IPS-18a (cell line): ENCODE data around the gene DMRTC1.
"Not testable (repeated sequence)": the region's sequence is repeated elsewhere in the genome, so short reads cannot be mapped to it uniquely, and the experiment has no call there.

Source experiments
- H3K27ac ChIP-seq: one replicate; pipeline ENCODE4 v1.5.1; 2013; ENCODE audit warnings: low read length
- H3K27me3 ChIP-seq: one replicate; pipeline ENCODE4 v1.6.1; 2013; ENCODE audit warnings: mild to moderate bottlenecking, low read length; ENCODE audit not compliant: control insufficient read depth, insufficient read depth
- H3K36me3 ChIP-seq: one replicate; pipeline ENCODE4 v1.6.1; 2013; ENCODE audit warnings: low read depth, low read length; ENCODE audit not compliant: control insufficient read depth
- H3K4me1 ChIP-seq: one replicate; pipeline ENCODE4 v1.6.1; 2013; ENCODE audit warnings: low read depth, low read length; ENCODE audit not compliant: control insufficient read depth
- H3K4me3 ChIP-seq: one replicate; pipeline ENCODE4 v1.5.1; 2013; ENCODE audit warnings: low read length
- H3K9ac ChIP-seq: one replicate; pipeline ENCODE4 v1.6.1; 2013; ENCODE audit warnings: mild to moderate bottlenecking, low read length, moderate library complexity
- H3K9me3 ChIP-seq: one replicate; pipeline ENCODE4 v1.6.1; 2013; ENCODE audit warnings: low read depth, low read length; ENCODE audit not compliant: control insufficient read depth

DMRTC1 gene

DNA sequence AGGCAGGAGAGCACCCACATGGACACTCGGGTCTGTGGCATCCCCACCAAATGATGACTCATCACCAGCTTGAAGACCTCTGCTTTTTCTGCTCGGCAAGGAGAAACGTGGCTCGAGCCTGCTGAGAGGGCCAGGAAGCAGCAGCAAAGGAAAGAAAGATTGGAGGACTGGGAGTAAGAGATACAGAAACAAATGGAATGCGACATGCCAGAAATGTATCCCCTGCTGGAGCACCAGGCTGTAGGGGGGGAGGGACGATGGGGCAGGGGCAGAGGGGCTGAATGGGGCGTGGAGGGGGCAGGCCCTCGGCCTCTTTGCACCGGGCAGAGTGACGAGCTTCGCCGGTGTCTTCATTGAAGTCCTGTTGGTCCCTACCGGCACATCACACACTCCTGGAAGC is 31.3 kb downstream of the DMRTC1 start, which contains the start of gene FAM236C:
TSS of gene FAM236C (plus strand) at position 301 of the 400 bp plus-strand sequence. CDS start 100 bp downstream, outside the sequence.
- not testable (repeated sequence) for H3K4me3 ChIP-seq, H3K27ac ChIP-seq, H3K9me3 ChIP-seq, H3K27me3 ChIP-seq, H3K36me3 ChIP-seq, H3K4me1 ChIP-seq, H3K9ac ChIP-seq

DNA sequence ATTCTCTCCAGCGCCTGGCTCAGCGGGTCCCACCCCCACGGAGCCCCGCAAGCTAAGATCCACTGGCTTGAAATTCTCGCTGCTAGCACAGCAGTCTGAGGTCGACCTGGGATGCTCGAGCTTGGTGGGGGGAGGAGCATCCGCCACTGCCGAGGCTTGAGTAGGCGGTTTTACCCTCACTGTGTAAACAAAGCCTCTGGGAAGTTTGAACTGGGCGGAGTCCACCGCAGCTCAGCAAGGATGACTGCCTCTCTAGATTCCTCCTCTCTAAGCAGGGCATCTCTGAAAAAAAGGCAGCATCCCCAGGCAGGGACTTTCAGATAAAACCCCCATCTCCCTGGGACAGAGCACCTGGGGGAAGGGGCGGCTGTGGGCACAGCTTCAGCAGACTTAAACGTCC is 53.9 kb downstream of the DMRTC1 start:
- not testable (repeated sequence) for H3K4me1 ChIP-seq, H3K36me3 ChIP-seq, H3K27ac ChIP-seq, H3K9me3 ChIP-seq, H3K9ac ChIP-seq, H3K27me3 ChIP-seq, H3K4me3 ChIP-seq

DNA sequence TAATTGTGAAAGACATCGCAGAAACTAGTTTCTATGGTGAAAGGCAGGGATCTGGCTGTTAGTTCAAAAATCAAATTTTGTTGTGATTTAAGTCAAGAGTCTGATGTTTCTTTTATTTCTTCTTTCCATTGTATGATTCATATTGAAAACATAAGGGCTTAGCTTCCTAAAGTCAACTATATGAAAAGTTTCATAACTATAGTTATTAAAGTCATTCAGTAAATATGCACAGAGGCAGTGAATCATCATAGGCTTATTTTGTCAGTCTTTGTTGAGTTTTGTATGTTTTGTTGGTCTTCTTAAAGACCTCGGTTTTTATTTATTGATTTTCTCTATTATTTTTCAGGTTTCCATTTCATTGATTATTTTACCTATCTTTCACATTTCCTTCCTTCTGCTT is 60.7 kb downstream of the DMRTC1 start:
- H3K36me3 ChIP-seq, H3K27ac ChIP-seq, H3K4me3 ChIP-seq, H3K9ac ChIP-seq, H3K4me1 ChIP-seq, H3K9me3 ChIP-seq, H3K27me3 ChIP-seq: not testable (repeated sequence)

DNA sequence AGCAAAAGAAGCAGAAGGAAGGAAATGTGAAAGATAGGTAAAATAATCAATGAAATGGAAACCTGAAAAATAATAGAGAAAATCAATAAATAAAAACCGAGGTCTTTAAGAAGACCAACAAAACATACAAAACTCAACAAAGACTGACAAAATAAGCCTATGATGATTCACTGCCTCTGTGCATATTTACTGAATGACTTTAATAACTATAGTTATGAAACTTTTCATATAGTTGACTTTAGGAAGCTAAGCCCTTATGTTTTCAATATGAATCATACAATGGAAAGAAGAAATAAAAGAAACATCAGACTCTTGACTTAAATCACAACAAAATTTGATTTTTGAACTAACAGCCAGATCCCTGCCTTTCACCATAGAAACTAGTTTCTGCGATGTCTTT is 106.1 kb downstream of the DMRTC1 start:
- not testable (repeated sequence) for H3K9ac ChIP-seq, H3K27me3 ChIP-seq, H3K27ac ChIP-seq, H3K4me3 ChIP-seq, H3K36me3 ChIP-seq, H3K9me3 ChIP-seq, H3K4me1 ChIP-seq

DNA sequence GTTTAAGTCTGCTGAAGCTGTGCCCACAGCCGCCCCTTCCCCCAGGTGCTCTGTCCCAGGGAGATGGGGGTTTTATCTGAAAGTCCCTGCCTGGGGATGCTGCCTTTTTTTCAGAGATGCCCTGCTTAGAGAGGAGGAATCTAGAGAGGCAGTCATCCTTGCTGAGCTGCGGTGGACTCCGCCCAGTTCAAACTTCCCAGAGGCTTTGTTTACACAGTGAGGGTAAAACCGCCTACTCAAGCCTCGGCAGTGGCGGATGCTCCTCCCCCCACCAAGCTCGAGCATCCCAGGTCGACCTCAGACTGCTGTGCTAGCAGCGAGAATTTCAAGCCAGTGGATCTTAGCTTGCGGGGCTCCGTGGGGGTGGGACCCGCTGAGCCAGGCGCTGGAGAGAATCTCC is 112.9 kb downstream of the DMRTC1 start:
- H3K27ac ChIP-seq, H3K36me3 ChIP-seq, H3K9me3 ChIP-seq, H3K27me3 ChIP-seq, H3K4me1 ChIP-seq, H3K9ac ChIP-seq, H3K4me3 ChIP-seq: not testable (repeated sequence)
